Thoracic aorta (tissue), 2 donors: ENCODE data around the gene SRP9. TPM values are rescaled to one million over a fixed set of nuclear protein-coding genes. Genes with fewer than 3 reads are reported as not detected.

Experiments used
- ATAC-seq: fragments of 150-250 bp; one replicate; pipeline ENCODE4 v1.8.0; 2017; ENCODE audit warnings: low read depth; ENCODE audit not compliant: insufficient number of reproducible peaks, low FRiP score
- DNase-seq: peaks from one replicate; pipeline ENCODE4 v3.0.0-alpha.2; 2020; ENCODE audit warnings: low spot score
- H3K27ac ChIP-seq, 2 donors: fragments of 200-600 bp; sonication (generic); 1 replicate in 1 of 2; 2 replicates in 1 of 2; pipeline ENCODE4 v1.5.1; 2016; ENCODE audit warnings: mild to moderate bottlenecking in 2 of 2, moderate library complexity in 2 of 2
- H3K27me3 ChIP-seq: fragments of 200-600 bp; sonication (generic); replicated peaks from 2 replicates; pipeline ENCODE4 v1.6.0; 2016; ENCODE audit warnings: mild to moderate bottlenecking; ENCODE audit not compliant: insufficient read depth
- H3K36me3 ChIP-seq: fragments of 200-600 bp; sonication (generic); one replicate; pipeline ENCODE4 v1.5.1; 2016
- H3K4me1 ChIP-seq, 2 donors: fragments of 200-600 bp; sonication (generic); 1 replicate in 1 of 2; 2 replicates in 1 of 2; pipeline versions ENCODE4 v1.5.1 to v1.6.0; 2016; ENCODE audit warnings: low read depth in 2 of 2, mild to moderate bottlenecking in 1 of 2; ENCODE audit not compliant: control insufficient read depth in 1 of 2
- H3K4me3 ChIP-seq: fragments of 200-600 bp; sonication (generic); 2 replicates; pipeline ENCODE4 v1.5.1; 2016; ENCODE audit warnings: mild to moderate bottlenecking
- H3K9me3 ChIP-seq: fragments of 200-600 bp; sonication (generic); 2 replicates; pipeline ENCODE4 v1.5.1; 2016
- CTCF ChIP-seq: fragments of 200-600 bp; sonication (generic); IDR thresholded peaks from one replicate; pipeline ENCODE4 v1.5.1; 2019; ENCODE audit warnings: antibody characterized with exemption
- total RNA-seq, 2 donors: library from RNA; depleted of rRNA; stranded (reverse); fragments of >200 nt; gene quantifications; one replicate each; pipeline versions ENCODE4 v1.1.0 to v1.2.3, GENCODE V29; 2016

The SRP9 gene
- total RNA-seq, 2 donors from 2014 or later, result 130 to 131 TPM

- no peak for ATAC-seq
- TF ChIP-seq CTCF, result no peak
- no peaks in the 10 kb centered on the region for H3K9me3 ChIP-seq
- peak overlapping the region; percentile 86 to 91 for H3K27ac ChIP-seq
- no peaks in the 10 kb centered on the region for H3K36me3 ChIP-seq
- H3K27me3 ChIP-seq, result no peaks in the 10 kb centered on the region
- DNase-seq, result no peak
- H3K4me1 ChIP-seq, result peaks cover 17 to 26% of the 10 kb centered on the region in 2 donors
- peak overlapping the region; percentile 8 for H3K4me3 ChIP-seq
Measured at GRCh38 chr1:225736437-225737098, 41.1 kb upstream of the SRP9 start.

GRCh38 chr1:225737161-225737560, 40.5 kb upstream of the SRP9 start:
- H3K36me3 ChIP-seq, result no peaks in the 10 kb centered on the region
- no peaks in the 10 kb centered on the region for H3K27me3 ChIP-seq
- no peak for TF ChIP-seq CTCF
- H3K4me1 ChIP-seq, result peaks cover 17 to 26% of the 10 kb centered on the region in 2 donors
- no peaks in the 10 kb centered on the region for H3K9me3 ChIP-seq
- ATAC-seq (no peak), DNase-seq (no peak)
- H3K4me3 ChIP-seq, result no peak overlapping the region
- H3K27ac ChIP-seq, result peak overlapping the region; percentile 86 to 91

DNA sequence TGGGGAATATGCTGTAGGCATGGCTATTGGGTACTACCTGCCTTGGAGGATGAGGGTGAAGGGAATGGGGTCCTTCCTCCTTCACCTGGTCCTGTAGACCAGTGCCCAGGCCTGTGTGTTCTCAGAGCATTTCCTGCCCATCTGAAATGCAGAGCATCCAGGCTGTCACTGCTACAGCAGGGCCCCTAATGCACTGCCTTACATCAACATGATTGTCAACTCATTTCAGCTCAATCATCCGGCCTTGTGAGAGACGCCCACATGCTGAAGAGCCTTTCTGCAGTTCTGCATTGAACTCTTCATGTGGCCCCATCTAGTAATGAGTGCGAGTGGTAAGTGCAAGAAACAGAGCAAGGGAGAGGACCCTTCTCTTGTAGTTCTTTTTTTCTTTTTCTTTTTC, 39.8 kb upstream of the SRP9 start:
- no peaks in the 10 kb centered on the region for H3K36me3 ChIP-seq
- TF ChIP-seq CTCF, result no peak
- ATAC-seq (no peak), DNase-seq (no peak)
- no peaks in the 10 kb centered on the region for H3K9me3 ChIP-seq
- H3K27ac ChIP-seq, result no peak overlapping the region
- H3K27me3 ChIP-seq, result no peaks in the 10 kb centered on the region
- peaks cover 17 to 26% of the 10 kb centered on the region in 2 donors for H3K4me1 ChIP-seq
- no peak overlapping the region for H3K4me3 ChIP-seq

GRCh38 chr1:225738763-225739162, 38.9 kb upstream of the SRP9 start:
- DNase-seq (no peak), ATAC-seq (no peak)
- Histone ChIP-seq H3K36me3 (no peaks in the 10 kb centered on the region), H3K4me1 (peaks cover 17 to 26% of the 10 kb centered on the region in 2 donors), H3K27me3 (no peaks in the 10 kb centered on the region), H3K9me3 (no peaks in the 10 kb centered on the region), H3K27ac (no peak overlapping the region), H3K4me3 (no peak overlapping the region)
- TF ChIP-seq CTCF, result no peak

- Histone ChIP-seq H3K27ac (no peak overlapping the region), H3K4me3 (no peak overlapping the region), H3K27me3 (no peaks in the 10 kb centered on the region), H3K4me1 (peaks cover 17 to 26% of the 10 kb centered on the region in 2 donors), H3K36me3 (no peaks in the 10 kb centered on the region), H3K9me3 (no peaks in the 10 kb centered on the region)
- TF ChIP-seq CTCF, result no peak
- DNase-seq (no peak), ATAC-seq (no peak)
Measured at GRCh38 chr1:225739542-225740107, 38.0 kb upstream of the SRP9 start.
